ENCODE results near the gene G3BP1. TPM values are rescaled to one million over a fixed set of nuclear protein-coding genes. Genes with fewer than 3 reads are reported as not detected.

The G3BP1 gene
- total RNA-seq, 1 donor from 2014 or later: 127 TPM

- no peaks in the 10 kb centered on the region for H3K27me3 Mint-ChIP-seq (ENCODE audit: unreplicated experiment)
- H3K4me1 Mint-ChIP-seq (ENCODE audit: low read depth, unreplicated experiment): peaks cover 7% of the 10 kb centered on the region
- H3K36me3 Mint-ChIP-seq (ENCODE audit: unreplicated experiment): no peaks in the 10 kb centered on the region
- TF ChIP-seq CTCF (IDR thresholded peaks at IDR 0.05; ENCODE audit: partially characterized antibody, unreplicated experiment): no peak
- H3K4me3 Mint-ChIP-seq (ENCODE audit: unreplicated experiment): no peak overlapping the region
- peak overlapping the region; percentile 9 for H3K27ac Mint-ChIP-seq (ENCODE audit: unreplicated experiment)
- DNase-seq: no peak
- H3K9me3 Mint-ChIP-seq (ENCODE audit: unreplicated experiment): no peaks in the 10 kb centered on the region
These were observed 14.7 kb downstream of the G3BP1 start for GRCh38 chr5:151786468-151786867.

- no peak for TF ChIP-seq CTCF (IDR thresholded peaks at IDR 0.05; ENCODE audit: partially characterized antibody, unreplicated experiment)
- H3K9me3 Mint-ChIP-seq (ENCODE audit: unreplicated experiment): no peaks in the 10 kb centered on the region
- no peaks in the 10 kb centered on the region for H3K36me3 Mint-ChIP-seq (ENCODE audit: unreplicated experiment)
- no peak overlapping the region for H3K27ac Mint-ChIP-seq (ENCODE audit: unreplicated experiment)
- H3K4me1 Mint-ChIP-seq (ENCODE audit: low read depth, unreplicated experiment): peaks cover 7% of the 10 kb centered on the region
- H3K27me3 Mint-ChIP-seq (ENCODE audit: unreplicated experiment): no peaks in the 10 kb centered on the region
- H3K4me3 Mint-ChIP-seq (ENCODE audit: unreplicated experiment): no peak overlapping the region
- DNase-seq: no peak
These were observed 16.1 kb downstream of the G3BP1 start for GRCh38 chr5:151787817-151788216.

GRCh38 chr5:151793358-151793757 is 21.6 kb downstream of the G3BP1 start:
- Mint-ChIP-seq H3K27me3 (ENCODE audit: unreplicated experiment) (peaks cover 1% of the 10 kb centered on the region), H3K27ac (ENCODE audit: unreplicated experiment) (no peak overlapping the region)

GRCh38 chr5:151795426-151795825 is 23.7 kb downstream of the G3BP1 start:
- H3K27ac Mint-ChIP-seq (ENCODE audit: unreplicated experiment): no peak overlapping the region
- TF ChIP-seq CTCF (IDR thresholded peaks at IDR 0.05; ENCODE audit: partially characterized antibody, unreplicated experiment): no peak
- no peaks in the 10 kb centered on the region for H3K4me1 Mint-ChIP-seq (ENCODE audit: low read depth, unreplicated experiment)
- no peaks in the 10 kb centered on the region for H3K36me3 Mint-ChIP-seq (ENCODE audit: unreplicated experiment)
- peaks cover 1% of the 10 kb centered on the region for H3K27me3 Mint-ChIP-seq (ENCODE audit: unreplicated experiment)
- no peak overlapping the region for H3K4me3 Mint-ChIP-seq (ENCODE audit: unreplicated experiment)
- H3K9me3 Mint-ChIP-seq (ENCODE audit: unreplicated experiment): peaks cover 6% of the 10 kb centered on the region
- DNase-seq: no peak

More at GRCh38 chr5:151793358-151793757, 21.6 kb downstream of the G3BP1 start:
- no peak for TF ChIP-seq CTCF (IDR thresholded peaks at IDR 0.05; ENCODE audit: partially characterized antibody, unreplicated experiment)
- H3K4me3 Mint-ChIP-seq (ENCODE audit: unreplicated experiment): no peak overlapping the region
- H3K9me3 Mint-ChIP-seq (ENCODE audit: unreplicated experiment): peaks cover 4% of the 10 kb centered on the region
- no peak for DNase-seq
- H3K4me1 Mint-ChIP-seq (ENCODE audit: low read depth, unreplicated experiment): no peaks in the 10 kb centered on the region
- H3K36me3 Mint-ChIP-seq (ENCODE audit: unreplicated experiment): no peaks in the 10 kb centered on the region

- H3K4me1 Mint-ChIP-seq (ENCODE audit: low read depth, unreplicated experiment): no peaks in the 10 kb centered on the region
- H3K9me3 Mint-ChIP-seq (ENCODE audit: unreplicated experiment): peaks cover 6% of the 10 kb centered on the region
- no peak for DNase-seq
- no peak overlapping the region for H3K4me3 Mint-ChIP-seq (ENCODE audit: unreplicated experiment)
- peaks cover 1% of the 10 kb centered on the region for H3K27me3 Mint-ChIP-seq (ENCODE audit: unreplicated experiment)
- no peak overlapping the region for H3K27ac Mint-ChIP-seq (ENCODE audit: unreplicated experiment)
- no peaks in the 10 kb centered on the region for H3K36me3 Mint-ChIP-seq (ENCODE audit: unreplicated experiment)
- TF ChIP-seq CTCF (IDR thresholded peaks at IDR 0.05; ENCODE audit: partially characterized antibody, unreplicated experiment): no peak
These were observed 26.9 kb downstream of the G3BP1 start for GRCh38 chr5:151798674-151799073.
